HepG2 (cell line): ENCODE results near the gene PLPP3. TPM values are rescaled to one million over a fixed set of nuclear protein-coding genes. Genes with fewer than 3 reads are reported as not detected.
A peak's percentile ranks its signal among the peaks of the same experiment; 100 is the strongest.

Experiments used
- BATF2 ChIP-seq: sonication (generic); formaldehyde crosslinking; IDR thresholded peaks from 2 replicates; pipeline ENCODE4 v1.8.0; 2022; ENCODE audit warnings: mild to moderate bottlenecking, missing genetic modification reagents, moderate library complexity
- CEBPB ChIP-seq: IDR thresholded peaks from 2 replicates; pipeline ENCODE4 v1.6.1; 2011; ENCODE audit warnings: low read depth, low read length, improper control_type of control experiment, borderline replicate concordance
- FIP1L1 ChIP-seq: fragments of 200-400 bp; formaldehyde crosslinking; IDR thresholded peaks from 2 replicates; pipeline ENCODE4 v1.6.1; 2018; ENCODE audit warnings: low read depth, mild to moderate bottlenecking, low read length, moderate library complexity, borderline replicate concordance; ENCODE audit not compliant: insufficient read depth
- HOMEZ ChIP-seq: IDR thresholded peaks from 2 replicates; pipeline ENCODE4 v1.6.1; 2016; ENCODE audit warnings: low read depth
- ISX ChIP-seq: sonication (generic); formaldehyde crosslinking; conservative IDR thresholded peaks from 2 replicates; pipeline ENCODE4 v1.5.0; 2020; ENCODE audit warnings: missing genetic modification reagents
- NFE2L2 ChIP-seq: fragments of 150-350 bp; IDR thresholded peaks from 2 replicates; pipeline ENCODE4 v1.6.1; 2014; ENCODE audit warnings: low read length
- SETDB1 ChIP-seq: sonication (generic); formaldehyde crosslinking; IDR thresholded peaks from 2 replicates; pipeline ENCODE4 v1.5.1; 2020; ENCODE audit warnings: missing genetic modification reagents, mild to moderate bottlenecking, borderline replicate concordance
- SMAD1 ChIP-seq: sonication (generic); formaldehyde crosslinking; IDR thresholded peaks from 2 replicates; pipeline ENCODE4 v1.4.0; 2020; ENCODE audit warnings: missing genetic modification reagents, low read depth, mild to moderate bottlenecking, borderline replicate concordance
- SMC3 ChIP-seq: IDR thresholded peaks from 2 replicates; pipeline ENCODE4 v1.6.1; 2011; ENCODE audit warnings: low read length, improper control_type of control experiment
- SRSF9 ChIP-seq: fragments of 200-400 bp; formaldehyde crosslinking; IDR thresholded peaks from 2 replicates; pipeline ENCODE4 v1.6.1; 2018; ENCODE audit warnings: borderline replicate concordance, mild to moderate bottlenecking, low read depth, low read length; ENCODE audit not compliant: insufficient read depth, poor library complexity, severe bottlenecking
- TBX2 ChIP-seq: sonication (generic); formaldehyde crosslinking; IDR thresholded peaks from 2 replicates; pipeline ENCODE4 v1.5.0; 2020; ENCODE audit warnings: missing genetic modification reagents, mild to moderate bottlenecking, borderline replicate concordance
- ZBTB33 ChIP-seq: sonication (generic); formaldehyde crosslinking; IDR thresholded peaks from 2 replicates; pipeline ENCODE4 v1.4.0; 2020; ENCODE audit warnings: missing genetic modification reagents
- ZNF484 ChIP-seq: sonication (generic); formaldehyde crosslinking; IDR thresholded peaks from 2 replicates; pipeline ENCODE4 v1.5.1; 2020; ENCODE audit warnings: mild to moderate bottlenecking, low read depth, missing genetic modification reagents, borderline replicate concordance
- ZNF547 ChIP-seq: sonication (generic); formaldehyde crosslinking; IDR thresholded peaks from 2 replicates; pipeline ENCODE4 v1.5.1; 2020; ENCODE audit warnings: mild to moderate bottlenecking, missing genetic modification reagents
- ZNF564 ChIP-seq: sonication (generic); formaldehyde crosslinking; IDR thresholded peaks from 2 replicates; pipeline ENCODE4 v1.8.1; 2023; ENCODE audit warnings: mild to moderate bottlenecking, missing genetic modification reagents
- ZNF607 ChIP-seq: sonication (generic); formaldehyde crosslinking; IDR thresholded peaks from 2 replicates; pipeline ENCODE4 v1.5.1; 2020; ENCODE audit warnings: missing genetic modification reagents, mild to moderate bottlenecking, borderline replicate concordance
- ZNF747 ChIP-seq: sonication (generic); formaldehyde crosslinking; IDR thresholded peaks from 2 replicates; pipeline ENCODE4 v1.8.1; 2023; ENCODE audit warnings: missing genetic modification reagents, mild to moderate bottlenecking, borderline replicate concordance
- ZSCAN22 ChIP-seq: sonication (generic); formaldehyde crosslinking; IDR thresholded peaks from 2 replicates; pipeline ENCODE4 v1.4.0; 2020; ENCODE audit warnings: mild to moderate bottlenecking, missing genetic modification reagents
- polyA plus RNA-seq, 8 experiments: library from polyadenylated mRNA; depleted of rRNA in 3 of 8; stranded (reverse) in 7 of 8; unstranded in 1 of 8; fragments of >200 nt; fragmentation: Illumina TruSeq in 4 of 8; extraction: Trizol in 4 of 8; gene quantifications; 2 replicates each; pipeline versions ENCODE4 v1.2.1 to v1.2.3, GENCODE V29; 2011 to 2016; ENCODE audit warnings: low read depth in 4 of 8, missing spikeins in 1 of 8, mixed read lengths in 1 of 8; ENCODE audit not compliant: insufficient read depth in 1 of 8
- total RNA-seq, 5 experiments: library from RNA; depleted of rRNA; stranded (reverse); fragments of >200 nt; fragmentation: Illumina TruSeq; extraction: Trizol; gene quantifications; 2 replicates each; pipeline ENCODE4 v1.2.3, GENCODE V29; 2016; ENCODE audit warnings: low read depth in 1 of 5
- TF ChIP-seq, protein P1 (sequence below): sonication (generic); formaldehyde crosslinking; IDR thresholded peaks from 2 replicates; pipeline ENCODE4 v1.5.0; 2020; ENCODE audit warnings: mild to moderate bottlenecking, missing genetic modification reagents
- TF ChIP-seq, protein P2 (sequence below): sonication (generic); formaldehyde crosslinking; IDR thresholded peaks from 2 replicates; pipeline ENCODE4 v1.4.0; 2020; ENCODE audit warnings: missing genetic modification reagents, mild to moderate bottlenecking, borderline replicate concordance

PLPP3 gene
- total and polyA plus RNA-seq, 2 of the 13 experiments (the other 11 are each of a cell fraction or from before 2014, with no cell fraction given) = 49.7 to 65.8 TPM

- TF ChIP-seq, protein P1, sequence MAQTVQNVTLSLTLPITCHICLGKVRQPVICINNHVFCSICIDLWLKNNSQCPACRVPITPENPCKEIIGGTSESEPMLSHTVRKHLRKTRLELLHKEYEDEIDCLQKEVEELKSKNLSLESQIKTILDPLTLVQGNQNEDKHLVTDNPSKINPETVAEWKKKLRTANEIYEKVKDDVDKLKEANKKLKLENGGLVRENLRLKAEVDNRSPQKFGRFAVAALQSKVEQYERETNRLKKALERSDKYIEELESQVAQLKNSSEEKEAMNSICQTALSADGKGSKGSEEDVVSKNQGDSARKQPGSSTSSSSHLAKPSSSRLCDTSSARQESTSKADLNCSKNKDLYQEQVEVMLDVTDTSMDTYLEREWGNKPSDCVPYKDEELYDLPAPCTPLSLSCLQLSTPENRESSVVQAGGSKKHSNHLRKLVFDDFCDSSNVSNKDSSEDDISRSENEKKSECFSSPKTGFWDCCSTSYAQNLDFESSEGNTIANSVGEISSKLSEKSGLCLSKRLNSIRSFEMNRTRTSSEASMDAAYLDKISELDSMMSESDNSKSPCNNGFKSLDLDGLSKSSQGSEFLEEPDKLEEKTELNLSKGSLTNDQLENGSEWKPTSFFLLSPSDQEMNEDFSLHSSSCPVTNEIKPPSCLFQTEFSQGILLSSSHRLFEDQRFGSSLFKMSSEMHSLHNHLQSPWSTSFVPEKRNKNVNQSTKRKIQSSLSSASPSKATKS (CRISPR knock-in tag) = peak; percentile 92; the same call in 1 of the 2 replicates
- peak; percentile 99 for TF ChIP-seq HOMEZ
- no peak for TF ChIP-seq SETDB1 (CRISPR knock-in tag)
- no peak for TF ChIP-seq ISX (CRISPR knock-in tag)
- TF ChIP-seq ZBTB33 = peak; percentile 87
- TF ChIP-seq, protein P2, sequence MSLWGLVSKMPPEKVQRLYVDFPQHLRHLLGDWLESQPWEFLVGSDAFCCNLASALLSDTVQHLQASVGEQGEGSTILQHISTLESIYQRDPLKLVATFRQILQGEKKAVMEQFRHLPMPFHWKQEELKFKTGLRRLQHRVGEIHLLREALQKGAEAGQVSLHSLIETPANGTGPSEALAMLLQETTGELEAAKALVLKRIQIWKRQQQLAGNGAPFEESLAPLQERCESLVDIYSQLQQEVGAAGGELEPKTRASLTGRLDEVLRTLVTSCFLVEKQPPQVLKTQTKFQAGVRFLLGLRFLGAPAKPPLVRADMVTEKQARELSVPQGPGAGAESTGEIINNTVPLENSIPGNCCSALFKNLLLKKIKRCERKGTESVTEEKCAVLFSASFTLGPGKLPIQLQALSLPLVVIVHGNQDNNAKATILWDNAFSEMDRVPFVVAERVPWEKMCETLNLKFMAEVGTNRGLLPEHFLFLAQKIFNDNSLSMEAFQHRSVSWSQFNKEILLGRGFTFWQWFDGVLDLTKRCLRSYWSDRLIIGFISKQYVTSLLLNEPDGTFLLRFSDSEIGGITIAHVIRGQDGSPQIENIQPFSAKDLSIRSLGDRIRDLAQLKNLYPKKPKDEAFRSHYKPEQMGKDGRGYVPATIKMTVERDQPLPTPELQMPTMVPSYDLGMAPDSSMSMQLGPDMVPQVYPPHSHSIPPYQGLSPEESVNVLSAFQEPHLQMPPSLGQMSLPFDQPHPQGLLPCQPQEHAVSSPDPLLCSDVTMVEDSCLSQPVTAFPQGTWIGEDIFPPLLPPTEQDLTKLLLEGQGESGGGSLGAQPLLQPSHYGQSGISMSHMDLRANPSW = peak; percentile 95
- no peak for TF ChIP-seq NFE2L2
- no peak; the same call in 1 of the 2 replicates for TF ChIP-seq SMAD1 (CRISPR knock-in tag)
- TF ChIP-seq TBX2 (CRISPR knock-in tag) = peak; percentile 98
- no peak for TF ChIP-seq SRSF9
- no peak for TF ChIP-seq FIP1L1
- peak; percentile 29 for TF ChIP-seq SMC3
- TF ChIP-seq CEBPB = peak; percentile 100
- no peak for TF ChIP-seq BATF2 (CRISPR knock-in tag)
- peak; percentile 83; the same call in 1 of the 2 replicates for TF ChIP-seq ZNF564 (CRISPR knock-in tag)
- peak; percentile 90; the same call in 1 of the 2 replicates for TF ChIP-seq ZNF747 (CRISPR knock-in tag)
- TF ChIP-seq ZSCAN22 (CRISPR knock-in tag) = peak; percentile 63; the same call in 1 of the 2 replicates
- TF ChIP-seq ZNF484 (CRISPR knock-in tag) = no peak; the same call in 1 of the 2 replicates
- TF ChIP-seq ZNF607 (CRISPR knock-in tag) = peak; percentile 95
- TF ChIP-seq ZNF547 = no peak; the same call in none of the 2 replicates
These were observed 70.8 kb downstream of the PLPP3 start (continued) for GRCh38 chr1:56508523-56508983.
